Small intestine (tissue), 7 donors: ENCODE results near the gene EYA3. TPM values are rescaled to one million over a fixed set of nuclear protein-coding genes. Genes with fewer than 3 reads are reported as not detected.
A peak's percentile ranks its signal among the peaks of the same experiment; 100 is the strongest.

Experiments
- DNase-seq, 2 donors: peaks; one replicate each; pipeline versions ENCODE4 v3.0.0 to v3.0.0-alpha.2; 2013
- FAIRE-seq: peaks from 2 replicates; lab custom pipeline; 2012; peaks lifted over from hg19 to GRCh38; lab: Jason Lieb, UNC
- H3K27ac ChIP-seq, 3 donors: one replicate each; pipeline ENCODE4 v1.5.1; 2013; ENCODE audit warnings: low read length in 2 of 3, mild to moderate bottlenecking in 2 of 3, control low read depth in 1 of 3, inconsistent platforms in 1 of 3, low read depth in 1 of 3, moderate library complexity in 1 of 3
- H3K27me3 ChIP-seq, 3 donors: one replicate each; pipeline ENCODE4 v1.6.1; 2013; ENCODE audit warnings: low read length in 3 of 3, inconsistent platforms in 1 of 3; ENCODE audit not compliant: control insufficient read depth in 3 of 3, insufficient read depth in 3 of 3
- H3K36me3 ChIP-seq, 3 donors: one replicate each; pipeline ENCODE4 v1.6.1; 2013; ENCODE audit warnings: low read length in 3 of 3, inconsistent platforms in 1 of 3, low read depth in 1 of 3, mild to moderate bottlenecking in 1 of 3, moderate library complexity in 1 of 3; ENCODE audit not compliant: control insufficient read depth in 3 of 3, insufficient read depth in 2 of 3
- H3K4me1 ChIP-seq, 3 donors: one replicate each; pipeline ENCODE4 v1.6.1; 2013; ENCODE audit warnings: low read length in 2 of 3, inconsistent platforms in 1 of 3, low read depth in 1 of 3, mild to moderate bottlenecking in 1 of 3, moderate library complexity in 1 of 3; ENCODE audit not compliant: control insufficient read depth in 3 of 3, insufficient read depth in 2 of 3
- H3K4me3 ChIP-seq, 3 donors: one replicate each; pipeline ENCODE4 v1.5.1; 2013; ENCODE audit warnings: low read length in 3 of 3, control low read depth in 1 of 3, inconsistent platforms in 1 of 3, low read depth in 1 of 3, mild to moderate bottlenecking in 1 of 3, moderate library complexity in 1 of 3
- H3K9me3 ChIP-seq, 2 donors: one replicate each; pipeline ENCODE4 v1.6.1; 2013; ENCODE audit warnings: low read depth in 1 of 2, low read length in 1 of 2; ENCODE audit not compliant: control insufficient read depth in 2 of 2, insufficient read depth in 1 of 2
- WGBS, 3 donors: extraction: QIAGEN DNeasy Blood & Tissue Kit; methylation state at CpG; one replicate each; pipeline ENCODE4 v1.1.7; 2013; 5-methylcytosine and 5-hydroxymethylcytosine counted together
- polyA plus RNA-seq, 4 donors: library from polyadenylated mRNA; stranded (reverse) in 3 of 4; unstranded in 1 of 4; fragments of 200-250 nt in 3 of 4; fragments of 120-200 nt in 1 of 4; gene quantifications; one replicate each; pipeline versions ENCODE4 v1.2.1 to v1.2.3, GENCODE V29; 2013
- donor health status: healthy with polysubstance abuse.
- donor health status: control.
- donor health status: control.
- donor health status: Bipolar disorder and iron deficiency.
- donor health status: healthy.

The EYA3 gene
- polyA plus RNA-seq, 4 donors = 3.2 to 17.4 (median 6.4) TPM

DNA sequence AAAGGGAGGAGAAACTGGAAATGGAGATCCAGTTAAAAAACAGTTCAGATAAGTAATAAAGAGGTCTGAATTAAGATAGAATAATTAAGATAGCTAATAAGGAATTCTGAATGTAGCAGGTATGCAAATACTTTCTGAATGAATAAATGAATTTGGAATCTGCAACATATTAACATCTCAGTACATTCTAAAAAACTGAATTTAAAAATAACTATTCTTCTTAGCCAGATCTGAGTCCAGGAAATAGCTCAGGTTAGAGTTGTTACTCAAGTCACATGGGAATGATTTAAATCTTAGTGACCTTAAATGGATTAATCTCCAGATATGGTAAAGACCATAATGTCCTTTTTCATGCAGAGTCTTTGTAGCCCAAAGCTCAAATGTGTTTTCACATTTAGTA is 51.2 kb downstream of the EYA3 start:
- H3K4me3 ChIP-seq = no peak overlapping the region
- H3K27me3 ChIP-seq = no peaks in the 10 kb centered on the region
- DNase-seq (no peak), FAIRE-seq (no peak)
- H3K27ac ChIP-seq = no peak overlapping the region
- H3K4me1 ChIP-seq = no peaks in the 10 kb centered on the region
- peaks cover 0 to 14% (median 7%) of the 10 kb centered on the region in 3 donors for H3K36me3 ChIP-seq
- no peaks in the 10 kb centered on the region for H3K9me3 ChIP-seq

- DNase-seq = peak in 1 of 2 donors; percentile 32
- 71 to 88% (median 80%) methylated on average over 2 of the region's 2 CpGs for WGBS, 3 donors
- no peak for FAIRE-seq
- Histone ChIP-seq H3K9me3 (no peaks in the 10 kb centered on the region), H3K36me3 (peaks cover 2 to 15% (median 5%) of the 10 kb centered on the region in 3 donors), H3K4me1 (no peaks in the 10 kb centered on the region), H3K27ac (no peak overlapping the region), H3K27me3 (no peaks in the 10 kb centered on the region), H3K4me3 (no peak overlapping the region)
Measured at GRCh38 chr1:28036431-28036830, 52.0 kb downstream of the EYA3 start.

- H3K27me3 ChIP-seq = no peaks in the 10 kb centered on the region
- H3K4me1 ChIP-seq = no peaks in the 10 kb centered on the region
- peaks cover 2 to 10% (median 5%) of the 10 kb centered on the region in 3 donors for H3K36me3 ChIP-seq
- H3K9me3 ChIP-seq = no peaks in the 10 kb centered on the region
- 76 to 93% (median 91%) methylated on average over 4 of the region's 4 CpGs for WGBS, 3 donors
- no peak overlapping the region for H3K4me3 ChIP-seq
- DNase-seq (no peak), FAIRE-seq (no peak)
- H3K27ac ChIP-seq = no peak overlapping the region
Measured at GRCh38 chr1:28035420-28035819, 53.0 kb downstream of the EYA3 start.

- Histone ChIP-seq H3K27me3 (no peaks in the 10 kb centered on the region), H3K36me3 (peaks cover 2 to 12% (median 3%) of the 10 kb centered on the region in 3 donors), H3K9me3 (no peaks in the 10 kb centered on the region), H3K4me1 (no peaks in the 10 kb centered on the region), H3K27ac (no peak overlapping the region), H3K4me3 (no peak overlapping the region)
- peak; percentile 51 for FAIRE-seq
- DNase-seq = no peak
Measured at GRCh38 chr1:28032281-28032680, 56.1 kb downstream of the EYA3 start.

GRCh38 chr1:28031173-28031572 is 57.2 kb downstream of the EYA3 start:
- Histone ChIP-seq H3K27ac (no peak overlapping the region), H3K27me3 (no peaks in the 10 kb centered on the region), H3K4me3 (no peak overlapping the region), H3K36me3 (peaks cover 2 to 15% (median 3%) of the 10 kb centered on the region in 3 donors), H3K4me1 (no peaks in the 10 kb centered on the region), H3K9me3 (no peaks in the 10 kb centered on the region)
- DNase-seq (no peak), FAIRE-seq (no peak)

GRCh38 chr1:28028873-28029654 is 59.3 kb downstream of the EYA3 start:
- Histone ChIP-seq H3K4me1 (no peaks in the 10 kb centered on the region), H3K27me3 (no peaks in the 10 kb centered on the region), H3K27ac (no peak overlapping the region), H3K9me3 (no peaks in the 10 kb centered on the region), H3K4me3 (no peak overlapping the region), H3K36me3 (peaks cover 0 to 19% (median 2%) of the 10 kb centered on the region in 3 donors)
- FAIRE-seq (no peak), DNase-seq (no peak)
- 88 to 98% (median 94%) methylated on average over 3 of the region's 3 CpGs for WGBS, 3 donors

DNA sequence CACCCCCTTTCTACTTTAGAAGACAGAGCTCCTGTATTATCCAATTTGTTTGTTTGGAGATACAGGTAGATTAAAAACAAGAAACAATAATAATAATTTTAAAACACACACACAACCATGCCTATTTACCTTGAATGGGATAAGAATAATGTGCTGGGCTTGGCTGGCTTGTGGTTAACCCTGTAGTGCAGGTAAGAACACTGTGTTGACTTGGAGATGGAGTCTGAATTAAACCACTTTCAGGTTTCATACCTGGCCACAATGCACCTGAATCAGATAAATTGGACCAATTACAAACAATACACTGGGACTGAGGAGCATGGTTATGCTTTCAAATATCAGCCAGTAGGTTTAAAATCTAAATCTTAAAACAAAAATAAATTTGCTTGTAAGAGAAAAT is 60.8 kb downstream of the EYA3 start:
- no peak overlapping the region for H3K27ac ChIP-seq
- no peak for FAIRE-seq
- no peaks in the 10 kb centered on the region for H3K27me3 ChIP-seq
- no peak overlapping the region for H3K4me3 ChIP-seq
- DNase-seq = no peak
- H3K36me3 ChIP-seq = peaks cover 0 to 17% (median 2%) of the 10 kb centered on the region in 3 donors
- no peaks in the 10 kb centered on the region for H3K4me1 ChIP-seq
- H3K9me3 ChIP-seq = no peaks in the 10 kb centered on the region

DNA sequence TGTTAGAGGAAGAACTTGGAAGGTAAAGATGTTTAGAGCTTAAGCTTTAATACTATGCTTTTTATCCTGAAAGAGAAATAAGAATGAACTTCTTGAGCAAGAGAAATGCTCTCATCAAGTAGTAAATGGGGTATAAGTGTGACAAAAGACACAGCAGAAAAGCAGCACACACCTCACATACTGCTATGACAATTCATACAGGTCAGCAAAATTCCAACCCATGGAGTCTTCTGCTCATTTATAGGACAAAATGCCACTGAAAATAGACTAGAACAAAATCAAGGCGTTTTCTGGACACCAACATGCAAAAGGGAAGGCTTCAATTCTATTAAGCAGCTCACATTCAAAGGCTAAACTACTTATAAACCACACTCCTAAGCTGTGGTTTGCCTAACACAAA is 61.2 kb downstream of the EYA3 start:
- 80 to 88% (median 83%) methylated on average over 1 of the region's 1 CpG for WGBS, 3 donors

DNA sequence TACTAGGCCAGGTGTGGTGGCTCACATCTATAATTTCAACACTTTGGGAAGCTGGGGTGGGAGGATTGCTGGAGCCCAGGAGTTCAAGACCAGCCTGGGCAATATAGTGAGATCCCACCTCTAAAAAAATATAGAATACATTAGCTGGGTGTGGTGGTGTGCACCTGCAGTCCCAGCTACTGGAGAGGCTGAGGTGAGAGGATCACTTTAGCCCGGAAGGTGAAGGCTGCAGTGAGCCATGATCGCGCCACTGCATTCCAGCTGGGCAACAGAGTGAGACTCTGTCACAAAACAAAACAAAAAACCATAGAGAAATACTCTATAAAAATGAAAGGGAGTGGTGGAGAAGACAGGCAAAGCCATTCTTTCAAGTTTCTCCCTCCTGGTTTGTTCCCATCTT is 62.1 kb downstream of the EYA3 start:
- no peaks in the 10 kb centered on the region for H3K9me3 ChIP-seq
- 98 to 100% (median 98%) methylated on average over 3 of the region's 3 CpGs for WGBS, 3 donors
- no peaks in the 10 kb centered on the region for H3K4me1 ChIP-seq
- DNase-seq (no peak), FAIRE-seq (no peak)
- H3K27me3 ChIP-seq = no peaks in the 10 kb centered on the region
- H3K36me3 ChIP-seq = peaks cover 0 to 16% (median 0%) of the 10 kb centered on the region in 3 donors
- H3K27ac ChIP-seq = no peak overlapping the region
- H3K4me3 ChIP-seq = no peak overlapping the region

More for the DNA sequence above, 61.2 kb downstream of the EYA3 start:
- DNase-seq (no peak), FAIRE-seq (no peak)
- peaks cover 0 to 19% (median 2%) of the 10 kb centered on the region in 3 donors for H3K36me3 ChIP-seq
- no peaks in the 10 kb centered on the region for H3K9me3 ChIP-seq
- no peak overlapping the region for H3K4me3 ChIP-seq
- no peaks in the 10 kb centered on the region for H3K27me3 ChIP-seq
- no peak overlapping the region for H3K27ac ChIP-seq
- no peaks in the 10 kb centered on the region for H3K4me1 ChIP-seq
